GM12892 (cell line): ENCODE results near the gene IRF5.

Source experiments
- POLR2A ChIP-seq: IDR thresholded peaks from 2 replicates; pipeline ENCODE4 v1.6.1; 2011; ENCODE audit warnings: low read depth, low read length, control low read depth
- POLR2AphosphoS5 ChIP-seq: IDR thresholded peaks from 2 replicates; pipeline ENCODE4 v1.6.1; 2011; ENCODE audit warnings: low read depth, low read length, control low read depth
- TAF1 ChIP-seq: IDR thresholded peaks from 2 replicates; pipeline ENCODE4 v1.6.1; 2011; ENCODE audit warnings: low read depth, mild to moderate bottlenecking, control low read depth, low read length, borderline replicate concordance

- TF ChIP-seq POLR2A (no peak), POLR2AphosphoS5 (no peak), TAF1 (no peak)
Observed at GRCh38 chr7:128931190-128931798, 6.4 kb upstream of the IRF5 start.
